Measurements from ENCODE around the gene STARD13. TPM values are rescaled to one million over a fixed set of nuclear protein-coding genes. Genes with fewer than 3 reads are reported as not detected.
A peak's percentile ranks its signal among the peaks of the same experiment; 100 is the strongest.

The STARD13 gene
- total and polyA plus RNA-seq, 4 donors, result 2.7 to 15.3 (median 5.7) TPM

DNA sequence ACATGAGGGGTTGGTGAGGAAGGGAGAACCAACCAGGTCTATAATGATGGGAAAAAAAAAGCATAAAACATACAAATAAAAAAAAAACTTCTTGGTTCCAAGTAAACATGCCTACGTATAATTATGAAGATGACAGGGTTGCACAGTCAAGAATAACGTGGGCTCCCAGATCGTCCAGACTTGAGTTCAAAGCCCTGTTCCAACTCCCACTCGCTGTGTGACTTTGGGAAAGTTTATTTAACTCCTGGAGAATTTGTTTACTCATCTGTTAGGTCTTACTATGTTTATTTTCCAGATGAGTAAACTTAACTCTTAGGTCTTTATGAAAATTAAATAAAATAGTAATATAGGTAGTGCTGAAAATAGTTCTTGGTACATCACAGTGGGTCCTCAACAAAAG lies 13.8 kb downstream of the STARD13 start:
- H3K9me3 ChIP-seq (ENCODE audit: control insufficient read depth in 4 of 4, low read length in 3 of 4), result no peaks in the 10 kb centered on the region
- no peaks in the 10 kb centered on the region for H3K27me3 ChIP-seq (ENCODE audit: control insufficient read depth in 4 of 4, insufficient read depth in 4 of 4, low read length in 3 of 4)
- no peak for DNase-seq (ENCODE audit: low spot score)
- H3K9ac ChIP-seq (ENCODE audit: low read depth in 1 of 2, low read length in 2 of 2), result no peak overlapping the region
- TF ChIP-seq HNF4A (conservative IDR thresholded peaks at IDR 0.05), result peak in 1 of 2 donors; percentile 9
- TF ChIP-seq NR2F2 (IDR thresholded peaks at IDR 0.05), result no peak
- H3K4me1 ChIP-seq (ENCODE audit: control insufficient read depth in 4 of 4, insufficient read depth in 4 of 4, low read length in 3 of 4), result peaks cover 10 to 64% (median 38%) of the 10 kb centered on the region in 4 donors
- H3K4me3 ChIP-seq (ENCODE audit: low read depth in 1 of 3, low read length in 3 of 3), result no peak overlapping the region
- H3K27ac ChIP-seq (ENCODE audit: low read depth in 1 of 2, low read length in 2 of 2), result peak overlapping the region; percentile 66 to 91
- 20% methylated on average over 4 of the region's 4 CpGs for WGBS
- H3K36me3 ChIP-seq (ENCODE audit: control insufficient read depth in 4 of 4, insufficient read depth in 3 of 4, low read depth in 1 of 4, low read length in 3 of 4), result no peaks in the 10 kb centered on the region

DNA sequence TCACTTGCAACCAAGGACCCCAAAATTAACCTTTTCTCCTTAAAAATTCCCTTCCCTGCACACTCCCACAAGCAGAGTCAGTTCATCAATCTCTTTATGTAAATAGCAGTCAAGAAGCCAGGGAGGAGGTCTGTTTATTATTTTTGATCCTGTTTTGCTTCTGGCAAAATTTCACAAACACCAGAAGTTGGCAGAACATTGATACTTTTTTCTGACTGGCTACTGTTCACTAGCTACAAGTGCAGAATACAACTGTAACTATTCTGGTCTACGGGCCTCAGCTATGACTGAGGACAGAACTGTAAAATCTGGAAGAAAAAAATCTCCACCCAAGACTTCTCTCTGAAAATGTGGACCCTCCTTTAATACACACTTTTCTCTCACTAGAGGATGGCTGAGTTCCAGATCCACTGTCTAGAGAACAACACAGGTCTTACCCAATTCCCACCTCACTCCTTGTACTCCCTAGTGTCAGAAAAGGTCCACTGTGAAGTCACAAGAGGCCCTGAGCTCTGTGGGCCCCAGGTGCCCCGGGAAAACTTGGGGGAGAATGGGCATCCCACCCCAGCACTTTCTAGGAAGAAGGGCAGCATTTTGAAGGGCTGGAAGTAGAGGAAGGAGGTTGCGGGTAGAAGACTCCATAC lies 14.5 kb downstream of the STARD13 start:
- 61% methylated on average over 3 of the region's 3 CpGs for WGBS
- no peak overlapping the region for H3K4me3 ChIP-seq (ENCODE audit: low read depth in 1 of 3, low read length in 3 of 3)
- no peaks in the 10 kb centered on the region for H3K9me3 ChIP-seq (ENCODE audit: control insufficient read depth in 4 of 4, low read length in 3 of 4)
- H3K27me3 ChIP-seq (ENCODE audit: control insufficient read depth in 4 of 4, insufficient read depth in 4 of 4, low read length in 3 of 4), result no peaks in the 10 kb centered on the region
- H3K36me3 ChIP-seq (ENCODE audit: control insufficient read depth in 4 of 4, insufficient read depth in 3 of 4, low read depth in 1 of 4, low read length in 3 of 4), result no peaks in the 10 kb centered on the region
- no peak overlapping the region for H3K9ac ChIP-seq (ENCODE audit: low read depth in 1 of 2, low read length in 2 of 2)
- peaks cover 7 to 66% (median 37%) of the 10 kb centered on the region in 4 donors for H3K4me1 ChIP-seq (ENCODE audit: control insufficient read depth in 4 of 4, insufficient read depth in 4 of 4, low read length in 3 of 4)
- peak; percentile 36 for TF ChIP-seq FOXA2 (IDR thresholded peaks at IDR 0.05)
- no peak for TF ChIP-seq HNF4A (conservative IDR thresholded peaks at IDR 0.05)
- TF ChIP-seq, protein P1, sequence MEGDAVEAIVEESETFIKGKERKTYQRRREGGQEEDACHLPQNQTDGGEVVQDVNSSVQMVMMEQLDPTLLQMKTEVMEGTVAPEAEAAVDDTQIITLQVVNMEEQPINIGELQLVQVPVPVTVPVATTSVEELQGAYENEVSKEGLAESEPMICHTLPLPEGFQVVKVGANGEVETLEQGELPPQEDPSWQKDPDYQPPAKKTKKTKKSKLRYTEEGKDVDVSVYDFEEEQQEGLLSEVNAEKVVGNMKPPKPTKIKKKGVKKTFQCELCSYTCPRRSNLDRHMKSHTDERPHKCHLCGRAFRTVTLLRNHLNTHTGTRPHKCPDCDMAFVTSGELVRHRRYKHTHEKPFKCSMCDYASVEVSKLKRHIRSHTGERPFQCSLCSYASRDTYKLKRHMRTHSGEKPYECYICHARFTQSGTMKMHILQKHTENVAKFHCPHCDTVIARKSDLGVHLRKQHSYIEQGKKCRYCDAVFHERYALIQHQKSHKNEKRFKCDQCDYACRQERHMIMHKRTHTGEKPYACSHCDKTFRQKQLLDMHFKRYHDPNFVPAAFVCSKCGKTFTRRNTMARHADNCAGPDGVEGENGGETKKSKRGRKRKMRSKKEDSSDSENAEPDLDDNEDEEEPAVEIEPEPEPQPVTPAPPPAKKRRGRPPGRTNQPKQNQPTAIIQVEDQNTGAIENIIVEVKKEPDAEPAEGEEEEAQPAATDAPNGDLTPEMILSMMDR (IDR thresholded peaks at IDR 0.05; ENCODE audit: low read depth, low read length, missing input control), result no peak
- peak; percentile 28 for TF ChIP-seq SP1 (IDR thresholded peaks at IDR 0.05)
- no peak for DNase-seq (ENCODE audit: low spot score)
- peak overlapping the region; percentile 9 to 66 for H3K27ac ChIP-seq (ENCODE audit: low read depth in 1 of 2, low read length in 2 of 2)

DNA sequence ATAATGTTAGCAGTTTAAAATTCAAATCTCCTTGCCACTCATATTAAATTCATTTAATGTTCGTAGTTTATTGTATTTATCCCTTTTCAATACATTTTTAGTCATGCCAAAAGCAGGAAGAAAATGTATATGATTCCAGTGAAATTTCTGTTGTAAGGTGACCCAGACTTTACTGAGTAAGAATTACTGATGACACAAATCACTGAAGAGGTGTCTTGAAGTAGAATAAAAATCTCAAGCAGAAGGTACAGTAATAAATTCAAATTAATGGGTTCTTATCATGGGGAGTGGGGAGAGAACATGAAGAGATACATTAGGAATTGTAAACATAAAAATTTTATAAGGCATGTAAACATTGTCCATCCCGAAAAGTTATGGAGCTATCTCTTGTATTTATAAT lies 19.9 kb downstream of the STARD13 start:
- Histone ChIP-seq H3K4me3 (ENCODE audit: low read depth in 1 of 3, low read length in 3 of 3) (no peak overlapping the region), H3K36me3 (ENCODE audit: control insufficient read depth in 4 of 4, insufficient read depth in 3 of 4, low read depth in 1 of 4, low read length in 3 of 4) (no peaks in the 10 kb centered on the region), H3K27ac (ENCODE audit: low read depth in 1 of 2, low read length in 2 of 2) (no peak overlapping the region), H3K4me1 (ENCODE audit: control insufficient read depth in 4 of 4, insufficient read depth in 4 of 4, low read length in 3 of 4) (peaks cover 7 to 33% (median 20%) of the 10 kb centered on the region in 4 donors), H3K27me3 (ENCODE audit: control insufficient read depth in 4 of 4, insufficient read depth in 4 of 4, low read length in 3 of 4) (no peaks in the 10 kb centered on the region), H3K9me3 (ENCODE audit: control insufficient read depth in 4 of 4, low read length in 3 of 4) (no peaks in the 10 kb centered on the region), H3K9ac (ENCODE audit: low read depth in 1 of 2, low read length in 2 of 2) (no peak overlapping the region)
- DNase-seq (ENCODE audit: low spot score), result no peak
- no peak for TF ChIP-seq GABPA (IDR thresholded peaks at IDR 0.05 in 1 of 2, conservative IDR thresholded peaks at IDR 0.05 in 1 of 2)
- TF ChIP-seq EGR1 (IDR thresholded peaks at IDR 0.05; ENCODE audit: low read depth in 2 of 2), result no peak
- TF ChIP-seq HNF4A (conservative IDR thresholded peaks at IDR 0.05), result no peak
- no peak for TF ChIP-seq JUND (IDR thresholded peaks at IDR 0.05)
- TF ChIP-seq, protein P1 (IDR thresholded peaks at IDR 0.05; ENCODE audit: low read depth, low read length, missing input control), result no peak
- no peak for TF ChIP-seq RXRA (IDR thresholded peaks at IDR 0.05)
- TF ChIP-seq, protein P2, sequence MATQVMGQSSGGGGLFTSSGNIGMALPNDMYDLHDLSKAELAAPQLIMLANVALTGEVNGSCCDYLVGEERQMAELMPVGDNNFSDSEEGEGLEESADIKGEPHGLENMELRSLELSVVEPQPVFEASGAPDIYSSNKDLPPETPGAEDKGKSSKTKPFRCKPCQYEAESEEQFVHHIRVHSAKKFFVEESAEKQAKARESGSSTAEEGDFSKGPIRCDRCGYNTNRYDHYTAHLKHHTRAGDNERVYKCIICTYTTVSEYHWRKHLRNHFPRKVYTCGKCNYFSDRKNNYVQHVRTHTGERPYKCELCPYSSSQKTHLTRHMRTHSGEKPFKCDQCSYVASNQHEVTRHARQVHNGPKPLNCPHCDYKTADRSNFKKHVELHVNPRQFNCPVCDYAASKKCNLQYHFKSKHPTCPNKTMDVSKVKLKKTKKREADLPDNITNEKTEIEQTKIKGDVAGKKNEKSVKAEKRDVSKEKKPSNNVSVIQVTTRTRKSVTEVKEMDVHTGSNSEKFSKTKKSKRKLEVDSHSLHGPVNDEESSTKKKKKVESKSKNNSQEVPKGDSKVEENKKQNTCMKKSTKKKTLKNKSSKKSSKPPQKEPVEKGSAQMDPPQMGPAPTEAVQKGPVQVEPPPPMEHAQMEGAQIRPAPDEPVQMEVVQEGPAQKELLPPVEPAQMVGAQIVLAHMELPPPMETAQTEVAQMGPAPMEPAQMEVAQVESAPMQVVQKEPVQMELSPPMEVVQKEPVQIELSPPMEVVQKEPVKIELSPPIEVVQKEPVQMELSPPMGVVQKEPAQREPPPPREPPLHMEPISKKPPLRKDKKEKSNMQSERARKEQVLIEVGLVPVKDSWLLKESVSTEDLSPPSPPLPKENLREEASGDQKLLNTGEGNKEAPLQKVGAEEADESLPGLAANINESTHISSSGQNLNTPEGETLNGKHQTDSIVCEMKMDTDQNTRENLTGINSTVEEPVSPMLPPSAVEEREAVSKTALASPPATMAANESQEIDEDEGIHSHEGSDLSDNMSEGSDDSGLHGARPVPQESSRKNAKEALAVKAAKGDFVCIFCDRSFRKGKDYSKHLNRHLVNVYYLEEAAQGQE (IDR thresholded peaks at IDR 0.05), result no peak
- no peak for TF ChIP-seq YY1 (IDR thresholded peaks at IDR 0.05)
- TF ChIP-seq RAD21 (IDR thresholded peaks at IDR 0.05), result no peak
- TF ChIP-seq HNF4G (IDR thresholded peaks at IDR 0.05), result no peak
- TF ChIP-seq, protein P3, sequence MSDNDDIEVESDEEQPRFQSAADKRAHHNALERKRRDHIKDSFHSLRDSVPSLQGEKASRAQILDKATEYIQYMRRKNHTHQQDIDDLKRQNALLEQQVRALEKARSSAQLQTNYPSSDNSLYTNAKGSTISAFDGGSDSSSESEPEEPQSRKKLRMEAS (IDR thresholded peaks at IDR 0.05), result no peak
- TF ChIP-seq, protein P4, sequence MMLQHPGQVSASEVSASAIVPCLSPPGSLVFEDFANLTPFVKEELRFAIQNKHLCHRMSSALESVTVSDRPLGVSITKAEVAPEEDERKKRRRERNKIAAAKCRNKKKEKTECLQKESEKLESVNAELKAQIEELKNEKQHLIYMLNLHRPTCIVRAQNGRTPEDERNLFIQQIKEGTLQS (IDR thresholded peaks at IDR 0.05), result no peak
- 91% methylated on average over 2 of the region's 2 CpGs for whole genome bisulfite sequencing

Measured in liver (tissue), 9 donors.